ENCODE data around the gene SCUBE1.
"Not testable (repeated sequence)": the region's sequence is repeated elsewhere in the genome, so short reads cannot be mapped to it uniquely, and the experiment has no call there.

The SCUBE1 gene

GRCh38 chr22:43355688-43356087 lies 12.5 kb upstream of the SCUBE1 start:
- not testable (repeated sequence) for DNase-seq

GRCh38 chr22:43351966-43352345 lies 8.8 kb upstream of the SCUBE1 start:
- DNase-seq, result no peak

GRCh38 chr22:43349636-43350035 lies 6.5 kb upstream of the SCUBE1 start:
- DNase-seq, result no peak

- DNase-seq, result peak; percentile 68
Measured at GRCh38 chr22:43346521-43346929, 3.4 kb upstream of the SCUBE1 start.

GRCh38 chr22:43345761-43346301 lies 2.7 kb upstream of the SCUBE1 start:
- no peak for DNase-seq

- no peak for DNase-seq
Measured at GRCh38 chr22:43345356-43345755, 2.2 kb upstream of the SCUBE1 start.

GRCh38 chr22:43344520-43344787 lies 1.3 kb upstream of the SCUBE1 start:
- DNase-seq, result no peak

GRCh38 chr22:43343670-43344519 lies 723 bp upstream of the SCUBE1 start:
- no peak for DNase-seq

GRCh38 chr22:43342347-43343261 lies 568 bp downstream of the SCUBE1 start:
- no peak for DNase-seq

GRCh38 chr22:43341565-43341964 lies 1.6 kb downstream of the SCUBE1 start:
- no peak for DNase-seq

- DNase-seq, result no peak
Measured at GRCh38 chr22:43338766-43339345, 4.3 kb downstream of the SCUBE1 start.

GRCh38 chr22:43337946-43338345 lies 5.2 kb downstream of the SCUBE1 start:
- DNase-seq, result no peak

GRCh38 chr22:43337385-43337784 lies 5.8 kb downstream of the SCUBE1 start:
- no peak for DNase-seq

- DNase-seq, result no peak
Measured at GRCh38 chr22:43334378-43334777, 8.8 kb downstream of the SCUBE1 start.

GRCh38 chr22:43333978-43334377 lies 9.2 kb downstream of the SCUBE1 start:
- no peak for DNase-seq

GRCh38 chr22:43333156-43333555 lies 10.0 kb downstream of the SCUBE1 start:
- no peak for DNase-seq

- no peak for DNase-seq
Measured at GRCh38 chr22:43331698-43332097, 11.5 kb downstream of the SCUBE1 start.

GRCh38 chr22:43331069-43331451 lies 12.1 kb downstream of the SCUBE1 start:
- no peak for DNase-seq

GRCh38 chr22:43330178-43331068 lies 12.7 kb downstream of the SCUBE1 start:
- no peak for DNase-seq

GRCh38 chr22:43329061-43329460 lies 14.1 kb downstream of the SCUBE1 start:
- no peak for DNase-seq

GRCh38 chr22:43327157-43327438 lies 16.1 kb downstream of the SCUBE1 start:
- no peak for DNase-seq

- DNase-seq, result no peak
Measured at GRCh38 chr22:43326331-43327156, 16.6 kb downstream of the SCUBE1 start.

Measured in activated gamma-delta T cell treated with Interleukin-2 at 50 U/mL for 16 hours (primary cell).